ENCODE results near the gene DCTD.

DCTD gene

DNA sequence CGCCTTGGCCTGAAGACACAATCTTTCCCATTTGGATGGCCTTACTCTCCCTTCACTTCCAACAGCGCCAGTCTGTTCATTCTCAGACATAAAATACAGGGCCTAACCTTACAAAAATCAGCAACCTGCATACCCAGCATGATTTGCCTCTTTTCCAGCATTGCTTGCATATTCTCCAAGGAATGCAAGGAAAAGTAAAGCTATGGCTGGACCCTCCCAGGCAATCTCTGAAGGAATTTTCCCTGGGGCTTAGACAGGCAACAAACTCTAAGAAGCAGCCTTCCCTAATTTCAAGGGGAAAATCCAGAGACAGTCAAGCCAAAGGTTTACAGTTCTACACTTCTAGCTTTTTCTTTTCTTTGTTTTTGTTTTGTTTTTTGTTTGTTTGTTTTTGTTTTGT lies 3.6 kb downstream of the DCTD start:
- no peaks in the 10 kb centered on the region for H3K27me3 ChIP-seq (replicated peaks)
- peaks cover 47% of the 10 kb centered on the region for H3K36me3 ChIP-seq (replicated peaks)
- TF ChIP-seq, protein P1, sequence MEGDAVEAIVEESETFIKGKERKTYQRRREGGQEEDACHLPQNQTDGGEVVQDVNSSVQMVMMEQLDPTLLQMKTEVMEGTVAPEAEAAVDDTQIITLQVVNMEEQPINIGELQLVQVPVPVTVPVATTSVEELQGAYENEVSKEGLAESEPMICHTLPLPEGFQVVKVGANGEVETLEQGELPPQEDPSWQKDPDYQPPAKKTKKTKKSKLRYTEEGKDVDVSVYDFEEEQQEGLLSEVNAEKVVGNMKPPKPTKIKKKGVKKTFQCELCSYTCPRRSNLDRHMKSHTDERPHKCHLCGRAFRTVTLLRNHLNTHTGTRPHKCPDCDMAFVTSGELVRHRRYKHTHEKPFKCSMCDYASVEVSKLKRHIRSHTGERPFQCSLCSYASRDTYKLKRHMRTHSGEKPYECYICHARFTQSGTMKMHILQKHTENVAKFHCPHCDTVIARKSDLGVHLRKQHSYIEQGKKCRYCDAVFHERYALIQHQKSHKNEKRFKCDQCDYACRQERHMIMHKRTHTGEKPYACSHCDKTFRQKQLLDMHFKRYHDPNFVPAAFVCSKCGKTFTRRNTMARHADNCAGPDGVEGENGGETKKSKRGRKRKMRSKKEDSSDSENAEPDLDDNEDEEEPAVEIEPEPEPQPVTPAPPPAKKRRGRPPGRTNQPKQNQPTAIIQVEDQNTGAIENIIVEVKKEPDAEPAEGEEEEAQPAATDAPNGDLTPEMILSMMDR (IDR thresholded peaks at IDR 0.05; ENCODE audit: low read depth, low read length, missing control alignments) = no peak
- in situ Hi-C loops (cut with HindIII; ENCODE audit: low pct_ligation_motif_present, low sequenced_read_pairs) = no loop called here
- H3K27ac ChIP-seq = no peak overlapping the region
- DNase-seq = no peak
- no peak overlapping the region for H3K4me3 ChIP-seq (ENCODE audit: low read depth, low read length)

- peaks cover 47% of the 10 kb centered on the region for H3K36me3 ChIP-seq (replicated peaks)
Measured at GRCh38 chr4:182913036-182913435, 4.2 kb downstream of the DCTD start.

DNA sequence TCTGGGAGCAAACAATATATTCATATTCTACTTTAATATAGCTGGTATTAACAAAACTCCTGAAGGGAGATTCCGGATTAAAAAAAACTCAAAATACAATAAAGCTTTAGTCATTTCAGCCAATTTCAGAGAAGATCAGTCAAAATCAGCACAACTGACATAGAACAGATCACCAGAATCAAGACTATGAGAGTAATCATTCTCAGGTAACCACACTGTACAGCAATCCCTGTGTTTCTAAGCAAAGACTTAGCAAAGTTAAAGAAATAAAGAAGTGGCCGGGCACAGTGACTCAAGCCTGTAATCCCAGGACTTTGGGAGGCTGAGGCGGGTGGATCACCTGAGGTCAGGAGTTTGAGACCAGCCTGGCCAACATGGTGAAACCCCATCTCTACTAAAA lies 9.1 kb downstream of the DCTD start:
- DNase-seq = no peak
- no peaks in the 10 kb centered on the region for H3K27me3 ChIP-seq (replicated peaks)
- H3K36me3 ChIP-seq (replicated peaks) = peaks cover 37% of the 10 kb centered on the region
- H3K27ac ChIP-seq = no peak overlapping the region
- in situ Hi-C loops (cut with HindIII; ENCODE audit: low pct_ligation_motif_present, low sequenced_read_pairs) = no loop called here
- no peak overlapping the region for H3K4me3 ChIP-seq (ENCODE audit: low read depth, low read length)
- TF ChIP-seq, protein P1 (IDR thresholded peaks at IDR 0.05; ENCODE audit: low read depth, low read length, missing control alignments) = no peak

More at GRCh38 chr4:182913036-182913435, 4.2 kb downstream of the DCTD start:
- Histone ChIP-seq H3K4me3 (ENCODE audit: low read depth, low read length) (no peak overlapping the region), H3K27me3 (replicated peaks) (no peaks in the 10 kb centered on the region), H3K27ac (no peak overlapping the region)
- in situ Hi-C loops (cut with HindIII; ENCODE audit: low pct_ligation_motif_present, low sequenced_read_pairs) = no loop called here
- DNase-seq = no peak
- TF ChIP-seq, protein P1 (IDR thresholded peaks at IDR 0.05; ENCODE audit: low read depth, low read length, missing control alignments) = no peak

GRCh38 chr4:182907396-182907795 lies 9.8 kb downstream of the DCTD start:
- no peak overlapping the region for H3K4me3 ChIP-seq (ENCODE audit: low read depth, low read length)
- TF ChIP-seq, protein P1 (IDR thresholded peaks at IDR 0.05; ENCODE audit: low read depth, low read length, missing control alignments) = no peak
- no peak overlapping the region for H3K27ac ChIP-seq
- no peaks in the 10 kb centered on the region for H3K27me3 ChIP-seq (replicated peaks)
- peaks cover 34% of the 10 kb centered on the region for H3K36me3 ChIP-seq (replicated peaks)
- in situ Hi-C loops (cut with HindIII; ENCODE audit: low pct_ligation_motif_present, low sequenced_read_pairs) = no loop called here
- DNase-seq = no peak

- Histone ChIP-seq H3K27me3 (replicated peaks) (no peaks in the 10 kb centered on the region), H3K27ac (no peak overlapping the region), H3K36me3 (replicated peaks) (peaks cover 31% of the 10 kb centered on the region), H3K4me3 (ENCODE audit: low read depth, low read length) (no peak overlapping the region)
- in situ Hi-C loops (cut with HindIII; ENCODE audit: low pct_ligation_motif_present, low sequenced_read_pairs) = no loop called here
- TF ChIP-seq, protein P1 (IDR thresholded peaks at IDR 0.05; ENCODE audit: low read depth, low read length, missing control alignments) = no peak
- DNase-seq = no peak
Measured at GRCh38 chr4:182906786-182907185, 10.4 kb downstream of the DCTD start.

DNA sequence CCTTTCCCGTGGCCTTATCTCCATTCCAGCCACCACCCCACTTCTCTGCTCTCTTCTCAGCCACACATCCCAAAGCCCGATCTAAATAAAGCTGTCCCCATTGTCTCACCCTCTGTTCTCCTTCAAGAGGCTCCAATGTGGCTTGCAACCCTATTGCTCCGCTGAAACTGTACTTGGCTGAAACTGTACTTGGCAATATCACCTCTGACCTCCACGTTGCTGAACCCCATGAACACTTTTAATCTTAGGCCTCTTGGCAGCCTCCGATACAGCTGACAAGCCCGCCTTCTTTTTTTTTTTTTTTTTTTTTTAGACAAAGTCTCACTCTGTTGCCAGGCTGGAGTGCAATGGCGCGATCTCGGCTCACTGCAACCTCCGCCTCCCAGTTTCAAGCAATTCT lies 12.1 kb downstream of the DCTD start:
- peaks cover 25% of the 10 kb centered on the region for H3K36me3 ChIP-seq (replicated peaks)
- H3K27me3 ChIP-seq (replicated peaks) = no peaks in the 10 kb centered on the region
- no peak overlapping the region for H3K4me3 ChIP-seq (ENCODE audit: low read depth, low read length)
- in situ Hi-C loops (cut with HindIII; ENCODE audit: low pct_ligation_motif_present, low sequenced_read_pairs) = no loop called here
- H3K27ac ChIP-seq = no peak overlapping the region
- no peak for DNase-seq
- TF ChIP-seq, protein P1 (IDR thresholded peaks at IDR 0.05; ENCODE audit: low read depth, low read length, missing control alignments) = no peak
